ENCODE results near the gene FHIT.

The FHIT gene

GRCh38 chr3:59769127-59769750 is 1482.0 kb downstream of the FHIT start:
- DNase-seq (ENCODE audit: insufficient read length, low spot score) (no peak), FAIRE-seq (peak; percentile 75)

DNA sequence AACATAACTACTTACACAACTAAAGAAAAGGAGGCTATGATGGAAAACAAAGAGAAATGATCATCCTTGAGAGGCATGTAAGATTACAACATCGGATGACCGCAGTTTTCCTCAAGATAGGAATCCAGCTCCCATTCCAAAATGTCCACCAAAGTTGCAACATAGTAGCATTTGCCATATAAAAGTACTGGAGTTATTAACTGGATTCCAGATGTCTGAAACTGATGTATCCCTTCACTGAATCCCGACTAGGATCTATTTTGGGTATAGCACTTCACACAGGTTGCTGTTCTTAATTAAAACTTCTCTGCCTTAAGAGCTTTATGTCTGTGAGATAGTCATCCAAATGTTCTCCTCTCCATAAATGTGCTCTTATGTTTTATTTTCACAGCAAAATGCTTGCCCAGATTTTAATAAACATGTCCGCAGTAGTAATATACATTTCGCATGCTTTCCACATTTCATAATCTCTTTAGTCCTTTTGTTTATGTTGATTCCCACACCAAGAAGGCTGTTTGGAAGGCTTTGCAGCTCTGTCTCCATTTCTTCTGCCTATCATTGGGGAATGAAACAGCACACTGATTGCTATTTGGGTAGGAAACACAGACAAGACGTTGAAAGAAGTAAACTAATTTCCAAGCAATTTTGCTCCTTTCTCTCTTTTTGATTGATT is 1484.9 kb downstream of the FHIT start:
- TF ChIP-seq, protein P1, sequence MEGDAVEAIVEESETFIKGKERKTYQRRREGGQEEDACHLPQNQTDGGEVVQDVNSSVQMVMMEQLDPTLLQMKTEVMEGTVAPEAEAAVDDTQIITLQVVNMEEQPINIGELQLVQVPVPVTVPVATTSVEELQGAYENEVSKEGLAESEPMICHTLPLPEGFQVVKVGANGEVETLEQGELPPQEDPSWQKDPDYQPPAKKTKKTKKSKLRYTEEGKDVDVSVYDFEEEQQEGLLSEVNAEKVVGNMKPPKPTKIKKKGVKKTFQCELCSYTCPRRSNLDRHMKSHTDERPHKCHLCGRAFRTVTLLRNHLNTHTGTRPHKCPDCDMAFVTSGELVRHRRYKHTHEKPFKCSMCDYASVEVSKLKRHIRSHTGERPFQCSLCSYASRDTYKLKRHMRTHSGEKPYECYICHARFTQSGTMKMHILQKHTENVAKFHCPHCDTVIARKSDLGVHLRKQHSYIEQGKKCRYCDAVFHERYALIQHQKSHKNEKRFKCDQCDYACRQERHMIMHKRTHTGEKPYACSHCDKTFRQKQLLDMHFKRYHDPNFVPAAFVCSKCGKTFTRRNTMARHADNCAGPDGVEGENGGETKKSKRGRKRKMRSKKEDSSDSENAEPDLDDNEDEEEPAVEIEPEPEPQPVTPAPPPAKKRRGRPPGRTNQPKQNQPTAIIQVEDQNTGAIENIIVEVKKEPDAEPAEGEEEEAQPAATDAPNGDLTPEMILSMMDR (IDR thresholded peaks at IDR 0.05; ENCODE audit: insufficient read depth, missing control alignments): no peak
- no peak for DNase-seq (ENCODE audit: insufficient read length, low spot score)
- peak; percentile 35 for FAIRE-seq

More at GRCh38 chr3:59769127-59769750, 1482.0 kb downstream of the FHIT start:
- TF ChIP-seq, protein P1 (IDR thresholded peaks at IDR 0.05; ENCODE audit: insufficient read depth, missing control alignments): no peak

- TF ChIP-seq, protein P1 (IDR thresholded peaks at IDR 0.05; ENCODE audit: insufficient read depth, missing control alignments): no peak
- no peak for DNase-seq (ENCODE audit: insufficient read length, low spot score)
- FAIRE-seq: no peak
These were observed 1487.1 kb downstream of the FHIT start for GRCh38 chr3:59764171-59764570.

DNA sequence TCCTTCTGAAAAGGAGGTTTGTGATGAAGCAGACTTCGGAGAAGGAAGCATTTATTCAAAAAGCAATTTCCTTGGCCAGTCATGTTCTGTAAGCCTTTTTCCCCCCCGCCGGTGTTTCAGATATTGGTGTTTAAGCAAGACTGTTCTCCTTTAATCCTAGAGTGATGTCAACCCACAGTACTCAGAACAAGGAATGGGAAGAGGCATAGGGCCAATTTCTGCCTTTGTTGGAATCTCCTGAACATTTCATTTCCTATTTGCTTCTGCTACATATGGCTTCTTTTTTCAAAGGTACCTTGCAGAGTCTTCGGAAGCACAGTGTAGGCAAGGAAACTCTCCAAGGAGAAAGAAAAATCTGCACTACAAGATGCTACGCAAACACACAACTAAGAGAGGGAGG is 1488.3 kb downstream of the FHIT start:
- DNase-seq (ENCODE audit: insufficient read length, low spot score) (no peak), FAIRE-seq (no peak)
- TF ChIP-seq, protein P1 (IDR thresholded peaks at IDR 0.05; ENCODE audit: insufficient read depth, missing control alignments): no peak

GRCh38 chr3:59759298-59760031 is 1491.8 kb downstream of the FHIT start:
- no peak for FAIRE-seq
- DNase-seq (ENCODE audit: insufficient read length, low spot score): no peak
- TF ChIP-seq, protein P1 (IDR thresholded peaks at IDR 0.05; ENCODE audit: insufficient read depth, missing control alignments): no peak

DNA sequence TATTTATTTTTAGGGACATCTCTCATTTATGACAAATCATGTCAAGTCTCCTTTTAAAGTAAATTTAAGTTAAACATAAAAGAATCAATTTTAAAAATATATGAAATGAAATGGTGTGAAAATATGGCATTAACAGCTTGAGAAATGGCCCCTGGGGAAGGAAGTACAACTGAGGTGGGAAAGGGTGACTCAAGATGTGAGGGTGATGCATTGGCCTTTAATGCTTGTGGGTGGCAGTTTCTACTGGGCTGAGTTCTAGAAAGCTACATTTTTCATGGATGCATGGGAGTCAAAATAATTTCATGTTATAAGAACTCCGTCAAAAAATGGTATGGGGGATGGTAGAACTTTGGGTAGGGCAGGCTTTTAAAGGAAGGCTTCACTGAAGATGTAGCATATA is 1492.6 kb downstream of the FHIT start:
- DNase-seq (ENCODE audit: insufficient read length, low spot score) (no peak), FAIRE-seq (no peak)
- TF ChIP-seq, protein P1 (IDR thresholded peaks at IDR 0.05; ENCODE audit: insufficient read depth, missing control alignments): no peak

Data from D721Med (cell line).